Measurements from ENCODE around the gene B4GALT3.

The B4GALT3 gene

GRCh38 chr1:161130266-161130665 is 47.0 kb downstream of the B4GALT3 start:
- peaks cover 10 to 13% of the 10 kb centered on the region in 2 experiments for H3K36me3 ChIP-seq (ENCODE audit: control insufficient read depth in 1 of 2, insufficient read depth in 2 of 2, low read length in 2 of 2)
- no peak overlapping the region for H2BK120ac ChIP-seq (ENCODE audit: insufficient read depth, low read length, poor library complexity)
- no peak overlapping the region for H3K4me2 ChIP-seq (ENCODE audit: low read length)
- peaks cover 15% of the 10 kb centered on the region for H3K79me2 ChIP-seq (ENCODE audit: control insufficient read depth, insufficient read depth, low read length, poor library complexity)
- no peaks in the 10 kb centered on the region for H3K9me3 ChIP-seq (ENCODE audit: insufficient read depth, low read depth, low read length)
- no peak overlapping the region for H4K12ac ChIP-seq (ENCODE audit: low read depth, low read length)
- H2BK12ac ChIP-seq (ENCODE audit: low read length), result no peak overlapping the region
- no peak overlapping the region for H3K4ac ChIP-seq (ENCODE audit: low read depth, low read length)
- H3K27ac ChIP-seq (ENCODE audit: low read depth, low read length), result no peak overlapping the region
- H3K9ac ChIP-seq (ENCODE audit: low read length), result no peak overlapping the region
- H3K23ac ChIP-seq (ENCODE audit: low read length), result no peak overlapping the region
- no peak overlapping the region for H4K91ac ChIP-seq (ENCODE audit: low read depth, low read length)
- H3K27me3 ChIP-seq (ENCODE audit: insufficient read depth, low read length), result no peaks in the 10 kb centered on the region
- no peak overlapping the region for H2AFZ ChIP-seq (ENCODE audit: insufficient read depth, low read length, poor library complexity)
- no peak overlapping the region for H2BK5ac ChIP-seq (ENCODE audit: low read depth, low read length, poor library complexity)
- no peak overlapping the region for H2AK5ac ChIP-seq (ENCODE audit: low read length)
- no peak overlapping the region for H3K4me3 ChIP-seq (ENCODE audit: low read depth, low read length)
- H3K4me1 ChIP-seq (ENCODE audit: control insufficient read depth in 1 of 2, insufficient read depth in 2 of 2, low read length in 2 of 2), result peaks cover 11 to 19% of the 10 kb centered on the region in 2 experiments
- DNase-seq, result no peak
- H3K18ac ChIP-seq (ENCODE audit: low read length), result no peak overlapping the region
- H3K79me1 ChIP-seq (ENCODE audit: low read length), result peaks cover 24% of the 10 kb centered on the region
- no peak overlapping the region for H4K8ac ChIP-seq (ENCODE audit: low read depth, low read length)
- no peak overlapping the region for H3K14ac ChIP-seq (ENCODE audit: low read length)
- no CpG with 5 or more reads among the region's 1 CpG for WGBS (ENCODE audit: extremely low coverage, insufficient coverage, insufficient read length)

- Histone ChIP-seq H4K8ac (ENCODE audit: low read depth, low read length) (no peak overlapping the region), H3K14ac (ENCODE audit: low read length) (no peak overlapping the region), H2BK12ac (ENCODE audit: low read length) (no peak overlapping the region), H2AFZ (ENCODE audit: insufficient read depth, low read length, poor library complexity) (no peak overlapping the region), H3K36me3 (ENCODE audit: control insufficient read depth in 1 of 2, insufficient read depth in 2 of 2, low read length in 2 of 2) (peaks cover 15 to 23% of the 10 kb centered on the region in 2 experiments), H3K4me3 (ENCODE audit: low read depth, low read length) (no peak overlapping the region), H3K9me3 (ENCODE audit: insufficient read depth, low read depth, low read length) (no peaks in the 10 kb centered on the region), H3K4ac (ENCODE audit: low read depth, low read length) (no peak overlapping the region), H3K27ac (ENCODE audit: low read depth, low read length) (no peak overlapping the region), H3K23ac (ENCODE audit: low read length) (no peak overlapping the region), H3K27me3 (ENCODE audit: insufficient read depth, low read length) (no peaks in the 10 kb centered on the region), H3K18ac (ENCODE audit: low read length) (no peak overlapping the region), H2BK5ac (ENCODE audit: low read depth, low read length, poor library complexity) (no peak overlapping the region), H4K12ac (ENCODE audit: low read depth, low read length) (no peak overlapping the region), H3K79me2 (ENCODE audit: control insufficient read depth, insufficient read depth, low read length, poor library complexity) (peaks cover 15% of the 10 kb centered on the region), H3K4me1 (ENCODE audit: control insufficient read depth in 1 of 2, insufficient read depth in 2 of 2, low read length in 2 of 2) (peaks cover 5 to 16% of the 10 kb centered on the region in 2 experiments), H2BK120ac (ENCODE audit: insufficient read depth, low read length, poor library complexity) (no peak overlapping the region), H3K79me1 (ENCODE audit: low read length) (peaks cover 23% of the 10 kb centered on the region), H3K4me2 (ENCODE audit: low read length) (no peak overlapping the region), H4K91ac (ENCODE audit: low read depth, low read length) (no peak overlapping the region), H3K9ac (ENCODE audit: low read length) (no peak overlapping the region), H2AK5ac (ENCODE audit: low read length) (no peak overlapping the region)
- no CpG with 5 or more reads among the region's 4 CpGs for WGBS (ENCODE audit: extremely low coverage, insufficient coverage, insufficient read length)
- DNase-seq, result peak; percentile 79 to 91
Measured at GRCh38 chr1:161128591-161129420, 48.5 kb downstream of the B4GALT3 start.

GRCh38 chr1:161127649-161128048 is 49.7 kb downstream of the B4GALT3 start:
- no peak overlapping the region for H4K12ac ChIP-seq (ENCODE audit: low read depth, low read length)
- DNase-seq, result no peak

GRCh38 chr1:161122967-161123366 is 54.3 kb downstream of the B4GALT3 start:
- Histone ChIP-seq H4K91ac (ENCODE audit: low read depth, low read length) (no peak overlapping the region), H2BK5ac (ENCODE audit: low read depth, low read length, poor library complexity) (no peak overlapping the region), H3K4me3 (ENCODE audit: low read depth, low read length) (no peak overlapping the region), H2AFZ (ENCODE audit: insufficient read depth, low read length, poor library complexity) (no peak overlapping the region), H2BK120ac (ENCODE audit: insufficient read depth, low read length, poor library complexity) (no peak overlapping the region), H2AK5ac (ENCODE audit: low read length) (no peak overlapping the region), H3K4ac (ENCODE audit: low read depth, low read length) (no peak overlapping the region), H3K27me3 (ENCODE audit: insufficient read depth, low read length) (no peaks in the 10 kb centered on the region), H3K27ac (ENCODE audit: low read depth, low read length) (no peak overlapping the region), H3K4me1 (ENCODE audit: control insufficient read depth in 1 of 2, insufficient read depth in 2 of 2, low read length in 2 of 2) (peaks cover 9 to 11% of the 10 kb centered on the region in 2 experiments), H3K18ac (ENCODE audit: low read length) (no peak overlapping the region), H3K4me2 (ENCODE audit: low read length) (no peak overlapping the region), H2BK12ac (ENCODE audit: low read length) (no peak overlapping the region), H3K23ac (ENCODE audit: low read length) (no peak overlapping the region), H3K14ac (ENCODE audit: low read length) (no peak overlapping the region), H3K79me1 (ENCODE audit: low read length) (no peaks in the 10 kb centered on the region), H3K36me3 (ENCODE audit: control insufficient read depth in 1 of 2, insufficient read depth in 2 of 2, low read length in 2 of 2) (peaks cover 30 to 51% of the 10 kb centered on the region in 2 experiments), H4K8ac (ENCODE audit: low read depth, low read length) (no peak overlapping the region), H4K12ac (ENCODE audit: low read depth, low read length) (no peak overlapping the region), H3K9ac (ENCODE audit: low read length) (no peak overlapping the region), H3K79me2 (ENCODE audit: control insufficient read depth, insufficient read depth, low read length, poor library complexity) (peaks cover 4% of the 10 kb centered on the region), H3K9me3 (ENCODE audit: insufficient read depth, low read depth, low read length) (peaks cover 2% of the 10 kb centered on the region)
- WGBS (ENCODE audit: extremely low coverage, insufficient coverage, insufficient read length), result no CpG with 5 or more reads among the region's 6 CpGs
- DNase-seq, result no peak

More at GRCh38 chr1:161127649-161128048, 49.7 kb downstream of the B4GALT3 start:
- Histone ChIP-seq H3K27ac (ENCODE audit: low read depth, low read length) (no peak overlapping the region), H3K14ac (ENCODE audit: low read length) (no peak overlapping the region), H4K91ac (ENCODE audit: low read depth, low read length) (no peak overlapping the region), H3K18ac (ENCODE audit: low read length) (no peak overlapping the region), H3K36me3 (ENCODE audit: control insufficient read depth in 1 of 2, insufficient read depth in 2 of 2, low read length in 2 of 2) (peaks cover 19 to 31% of the 10 kb centered on the region in 2 experiments), H3K79me2 (ENCODE audit: control insufficient read depth, insufficient read depth, low read length, poor library complexity) (peaks cover 9% of the 10 kb centered on the region), H2BK5ac (ENCODE audit: low read depth, low read length, poor library complexity) (no peak overlapping the region), H2BK120ac (ENCODE audit: insufficient read depth, low read length, poor library complexity) (no peak overlapping the region), H2BK12ac (ENCODE audit: low read length) (no peak overlapping the region), H3K4me1 (ENCODE audit: control insufficient read depth in 1 of 2, insufficient read depth in 2 of 2, low read length in 2 of 2) (peaks cover 2 to 12% of the 10 kb centered on the region in 2 experiments), H3K4ac (ENCODE audit: low read depth, low read length) (peak overlapping the region; percentile 40), H3K27me3 (ENCODE audit: insufficient read depth, low read length) (no peaks in the 10 kb centered on the region), H3K9me3 (ENCODE audit: insufficient read depth, low read depth, low read length) (no peaks in the 10 kb centered on the region), H4K8ac (ENCODE audit: low read depth, low read length) (no peak overlapping the region), H2AK5ac (ENCODE audit: low read length) (no peak overlapping the region), H3K4me2 (ENCODE audit: low read length) (no peak overlapping the region), H3K9ac (ENCODE audit: low read length) (no peak overlapping the region), H3K23ac (ENCODE audit: low read length) (no peak overlapping the region), H2AFZ (ENCODE audit: insufficient read depth, low read length, poor library complexity) (no peak overlapping the region), H3K79me1 (ENCODE audit: low read length) (peaks cover 12% of the 10 kb centered on the region), H3K4me3 (ENCODE audit: low read depth, low read length) (no peak overlapping the region)
- WGBS (ENCODE audit: extremely low coverage, insufficient coverage, insufficient read length), result no CpG with 5 or more reads among the region's 2 CpGs

Measured in trophoblast cell (in vitro differentiated cells and primary cell).